Breast epithelium (tissue), 4 donors: ENCODE measurements around the gene HIBADH. TPM values are rescaled to one million over a fixed set of nuclear protein-coding genes. Genes with fewer than 3 reads are reported as not detected.

ENCODE experiments used
- DNase-seq, 2 donors: peaks; one replicate each; pipeline ENCODE4 v3.0.0-alpha.2; 2019; ENCODE audit warnings: low spot score in 2 of 2
- H3K27ac ChIP-seq, 2 donors: fragments of 200-600 bp; sonication (generic) in 1 of 2; one replicate each; pipeline ENCODE4 v1.5.1; 2016 to 2019; ENCODE audit warnings: mild to moderate bottlenecking in 1 of 2
- H3K27me3 ChIP-seq, 2 donors: fragments of 200-600 bp; sonication (generic) in 1 of 2; one replicate each; pipeline versions ENCODE4 v1.5.1 to v1.6.0; 2017 to 2019; ENCODE audit warnings: control low read depth in 1 of 2, mild to moderate bottlenecking in 1 of 2
- H3K36me3 ChIP-seq: fragments of 200-600 bp; one replicate; pipeline ENCODE4 v1.5.1; 2019
- H3K4me1 ChIP-seq, 2 donors: fragments of 200-600 bp; sonication (generic); one replicate each; pipeline ENCODE4 v1.5.1; 2016 to 2019; ENCODE audit warnings: control low read depth in 1 of 2
- H3K4me3 ChIP-seq, 3 donors: fragments of 200-600 bp; sonication (generic); 1 replicate in 2 of 3; 2 replicates in 1 of 3; pipeline ENCODE4 v1.5.1; 2016 to 2019; ENCODE audit warnings: mild to moderate bottlenecking in 3 of 3, moderate library complexity in 2 of 3
- H3K9me3 ChIP-seq, 2 donors: fragments of 200-600 bp; sonication (generic) in 1 of 2; one replicate each; pipeline ENCODE4 v1.5.1; 2016 to 2019; ENCODE audit warnings: control low read depth in 1 of 2
- CTCF ChIP-seq, 3 donors: fragments of 450-650 bp; IDR thresholded peaks; one replicate each; pipeline ENCODE4 v1.5.1; 2016 to 2017; ENCODE audit warnings: antibody characterized with exemption in 3 of 3, mild to moderate bottlenecking in 3 of 3, moderate library complexity in 3 of 3
- POLR2A ChIP-seq: fragments of 450-650 bp; IDR thresholded peaks from one replicate; pipeline ENCODE4 v1.6.1; 2016; ENCODE audit warnings: antibody characterized with exemption, mild to moderate bottlenecking, moderate library complexity
- POLR2AphosphoS5 ChIP-seq, 3 donors: sonication (generic); formaldehyde crosslinking; IDR thresholded peaks; one replicate each; pipeline ENCODE4 v1.6.1; 2017; ENCODE audit warnings: antibody characterized with exemption in 3 of 3
- intact Hi-C: fragments of 100-400 bp; cut with DNase I; formaldehyde crosslinking; loops from one replicate; pipeline ENCODE4 v1.15.1; 2023; ENCODE audit warnings: low total_unique reads
- total RNA-seq, 3 donors: library from RNA; depleted of rRNA; stranded (reverse); fragments of >200 nt; gene quantifications; one replicate each; pipeline ENCODE4 v1.1.0, GENCODE V29; 2016

The HIBADH gene
- total RNA-seq, 3 donors from 2014 or later: 50.5 to 80.1 (median 67.5) TPM

DNA sequence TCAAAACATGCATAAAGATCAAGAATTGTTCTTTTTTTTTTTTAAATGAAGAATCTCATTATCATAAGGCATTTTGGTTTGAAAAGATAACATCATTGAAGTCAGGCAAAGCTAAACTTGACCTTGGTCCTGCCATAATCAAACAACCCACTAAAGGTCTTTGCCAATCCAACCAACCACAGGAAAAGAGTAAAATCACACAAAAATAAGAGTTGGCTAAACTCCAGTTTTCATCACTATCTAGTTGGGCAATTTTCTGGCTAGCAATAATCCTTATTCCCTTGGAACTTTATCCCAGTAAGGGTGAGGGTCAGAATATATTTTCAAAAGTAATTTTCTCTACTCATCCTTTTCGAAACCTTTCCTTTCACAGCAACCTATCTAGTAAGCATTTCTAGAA, 62.4 kb downstream of the HIBADH start:
- no peaks in the 10 kb centered on the region for H3K9me3 ChIP-seq
- H3K4me3 ChIP-seq: no peak overlapping the region
- no peaks in the 10 kb centered on the region for H3K4me1 ChIP-seq
- no peak overlapping the region for H3K27ac ChIP-seq
- DNase-seq: no peak
- TF ChIP-seq CTCF (IDR thresholded peaks at IDR 0.05): no peak
- no peaks in the 10 kb centered on the region for H3K27me3 ChIP-seq
- no peaks in the 10 kb centered on the region for H3K36me3 ChIP-seq
- intact Hi-C loops: no loop called here

DNA sequence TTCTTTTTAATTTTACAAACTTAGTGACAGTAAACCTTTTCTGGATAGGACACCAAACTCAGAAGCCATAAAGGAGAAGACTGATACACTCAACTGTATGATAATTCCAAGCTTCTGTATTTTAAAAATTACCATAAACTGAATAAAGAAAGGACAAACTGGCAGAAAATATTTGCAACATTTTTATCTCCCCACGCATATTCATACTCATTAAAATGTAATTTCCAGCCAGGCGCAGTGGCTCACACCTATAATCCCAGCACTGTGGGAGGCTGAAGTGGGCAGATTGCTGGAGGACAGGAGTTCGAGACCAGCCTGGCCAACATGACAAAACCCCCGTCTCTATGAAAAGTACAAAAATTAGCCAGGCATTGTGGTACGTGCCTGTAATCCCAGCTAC, 67.7 kb downstream of the HIBADH start:
- H3K4me1 ChIP-seq: no peaks in the 10 kb centered on the region
- no peaks in the 10 kb centered on the region for H3K27me3 ChIP-seq
- H3K27ac ChIP-seq: no peak overlapping the region
- DNase-seq: no peak
- TF ChIP-seq CTCF (IDR thresholded peaks at IDR 0.05) (no peak), POLR2A (no peak), POLR2AphosphoS5 (IDR thresholded peaks at IDR 0.05) (no peak)
- no peak overlapping the region for H3K4me3 ChIP-seq
- intact Hi-C loops: no loop called here
- no peaks in the 10 kb centered on the region for H3K9me3 ChIP-seq
- H3K36me3 ChIP-seq: no peaks in the 10 kb centered on the region

GRCh38 chr7:27593226-27593625, 69.5 kb downstream of the HIBADH start:
- no peaks in the 10 kb centered on the region for H3K27me3 ChIP-seq
- H3K36me3 ChIP-seq: no peaks in the 10 kb centered on the region
- no peaks in the 10 kb centered on the region for H3K9me3 ChIP-seq
- H3K4me3 ChIP-seq: no peak overlapping the region
- intact Hi-C loops: no loop called here
- H3K4me1 ChIP-seq: no peaks in the 10 kb centered on the region
- TF ChIP-seq POLR2AphosphoS5 (IDR thresholded peaks at IDR 0.05) (no peak), CTCF (IDR thresholded peaks at IDR 0.05) (no peak), POLR2A (no peak)
- DNase-seq: no peak
- no peak overlapping the region for H3K27ac ChIP-seq

- H3K27ac ChIP-seq: no peak overlapping the region
- no peaks in the 10 kb centered on the region for H3K9me3 ChIP-seq
- H3K4me1 ChIP-seq: no peaks in the 10 kb centered on the region
- TF ChIP-seq POLR2AphosphoS5 (IDR thresholded peaks at IDR 0.05): no peak
- TF ChIP-seq CTCF (IDR thresholded peaks at IDR 0.05): no peak
- TF ChIP-seq POLR2A: no peak
- H3K36me3 ChIP-seq: no peaks in the 10 kb centered on the region
- DNase-seq: no peak
- no peak overlapping the region for H3K4me3 ChIP-seq
- no peaks in the 10 kb centered on the region for H3K27me3 ChIP-seq
- intact Hi-C loops: no loop called here
Measured at GRCh38 chr7:27590416-27590815, 72.3 kb downstream of the HIBADH start.

DNA sequence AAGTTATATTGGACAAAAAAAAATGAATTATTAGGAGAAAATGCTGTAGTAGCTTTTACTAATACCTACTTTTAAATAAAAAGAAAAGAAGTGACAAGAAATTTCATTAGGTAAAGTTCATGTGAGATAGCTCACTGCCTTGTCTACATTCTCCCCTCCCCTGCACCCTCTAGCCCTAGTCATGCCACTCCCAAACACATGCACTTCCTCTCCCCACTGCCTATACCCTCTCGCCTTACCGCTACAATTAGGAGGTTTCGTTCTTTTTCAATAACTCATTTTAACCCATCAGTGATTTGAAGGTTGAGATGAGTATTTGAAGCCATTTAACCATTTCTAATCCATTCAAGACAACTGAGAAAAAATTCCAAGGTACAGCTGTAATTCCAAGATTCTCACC, 75.3 kb downstream of the HIBADH start:
- no peak overlapping the region for H3K4me3 ChIP-seq
- H3K4me1 ChIP-seq: no peaks in the 10 kb centered on the region
- H3K27me3 ChIP-seq: no peaks in the 10 kb centered on the region
- TF ChIP-seq CTCF (IDR thresholded peaks at IDR 0.05): no peak
- no peak for TF ChIP-seq POLR2A
- no peak for TF ChIP-seq POLR2AphosphoS5 (IDR thresholded peaks at IDR 0.05)
- no peaks in the 10 kb centered on the region for H3K36me3 ChIP-seq
- no peak overlapping the region for H3K27ac ChIP-seq
- intact Hi-C loops: no loop called here
- H3K9me3 ChIP-seq: no peaks in the 10 kb centered on the region
- no peak for DNase-seq
